Mesothelial cell of epicardium (in vitro differentiated cells): ENCODE measurements around the gene SBF2. TPM values are rescaled to one million over a fixed set of nuclear protein-coding genes. Genes with fewer than 3 reads are reported as not detected.

ENCODE experiments used
- DNase-seq, 2 experiments: peaks; one replicate each; pipeline ENCODE4 v3.0.0; 2021; ENCODE audit warnings: low spot score in 2 of 2; ENCODE audit not compliant: unreplicated experiment in 2 of 2
- H3K27ac Mint-ChIP-seq: 2 replicates; pipeline ENCODE4 v1.8.0; 2021; ENCODE audit warnings: mixed read lengths
- H3K27me3 Mint-ChIP-seq: 2 replicates; pipeline ENCODE4 v1.8.0; 2021; ENCODE audit warnings: low read depth, mixed read lengths
- H3K36me3 Mint-ChIP-seq: 2 replicates; pipeline ENCODE4 v1.8.0; 2021; ENCODE audit warnings: mixed read lengths
- H3K4me1 Mint-ChIP-seq: 2 replicates; pipeline ENCODE4 v1.8.0; 2021; ENCODE audit warnings: mixed read lengths
- H3K4me3 Mint-ChIP-seq: 2 replicates; pipeline ENCODE4 v1.8.0; 2021; ENCODE audit warnings: mild to moderate bottlenecking, moderate library complexity, mixed read lengths
- H3K9me3 Mint-ChIP-seq: 2 replicates; pipeline ENCODE4 v1.8.0; 2021; ENCODE audit warnings: mixed read lengths
- total RNA-seq: library from RNA; stranded (reverse); gene quantifications from 3 replicates; pipeline ENCODE4 v1.2.1, GENCODE V29; 2021
- TF ChIP-seq, protein P1 (sequence below): fragments of 200-600 bp; sonication (generic); IDR thresholded peaks from one replicate; pipeline ENCODE4 v1.5.0; 2021; ENCODE audit warnings: antibody characterized with exemption; ENCODE audit not compliant: unreplicated experiment

SBF2 gene
- total RNA-seq, 1 donor from 2014 or later = 58.4 TPM

DNA sequence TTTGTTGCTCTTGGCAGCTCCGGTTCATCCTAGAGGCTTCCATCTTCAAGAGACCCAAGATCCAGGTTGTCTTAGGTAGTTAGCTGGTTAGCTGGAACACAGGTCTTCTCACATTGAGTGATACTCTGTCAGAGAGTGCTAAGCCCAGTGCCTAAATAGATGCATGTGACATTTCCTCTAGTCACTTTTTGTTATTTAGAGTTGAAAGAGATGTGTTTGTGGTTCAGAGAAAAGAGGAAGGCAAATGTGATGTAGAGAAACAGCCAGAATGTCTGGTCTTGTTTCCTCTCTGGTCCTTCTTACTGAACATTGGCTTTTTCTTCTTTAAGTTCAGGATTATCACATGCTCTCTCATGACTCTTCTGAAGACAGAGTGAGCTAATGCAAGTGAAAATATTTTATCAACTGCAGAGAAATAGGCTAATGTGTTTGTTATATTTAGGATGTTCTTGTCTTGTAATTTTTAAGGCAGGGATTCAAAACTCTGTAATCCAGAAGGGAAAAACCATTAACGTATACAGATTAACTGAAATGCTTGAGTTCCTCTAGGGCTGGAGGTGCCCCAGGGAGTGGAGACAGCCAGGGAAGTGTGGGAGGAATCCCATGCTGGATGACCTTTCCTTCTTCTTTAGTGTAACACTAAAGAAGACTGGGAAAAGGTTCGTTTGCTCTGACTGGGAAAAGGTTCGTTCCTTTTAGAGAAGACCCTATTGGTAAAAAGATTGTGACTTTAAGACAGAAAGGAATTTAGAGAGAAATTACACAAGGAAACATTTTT is 554.7 kb downstream of the SBF2 start:
- DNase-seq = no peak
- H3K27ac Mint-ChIP-seq = peak overlapping the region; percentile 97
- TF ChIP-seq, protein P1, sequence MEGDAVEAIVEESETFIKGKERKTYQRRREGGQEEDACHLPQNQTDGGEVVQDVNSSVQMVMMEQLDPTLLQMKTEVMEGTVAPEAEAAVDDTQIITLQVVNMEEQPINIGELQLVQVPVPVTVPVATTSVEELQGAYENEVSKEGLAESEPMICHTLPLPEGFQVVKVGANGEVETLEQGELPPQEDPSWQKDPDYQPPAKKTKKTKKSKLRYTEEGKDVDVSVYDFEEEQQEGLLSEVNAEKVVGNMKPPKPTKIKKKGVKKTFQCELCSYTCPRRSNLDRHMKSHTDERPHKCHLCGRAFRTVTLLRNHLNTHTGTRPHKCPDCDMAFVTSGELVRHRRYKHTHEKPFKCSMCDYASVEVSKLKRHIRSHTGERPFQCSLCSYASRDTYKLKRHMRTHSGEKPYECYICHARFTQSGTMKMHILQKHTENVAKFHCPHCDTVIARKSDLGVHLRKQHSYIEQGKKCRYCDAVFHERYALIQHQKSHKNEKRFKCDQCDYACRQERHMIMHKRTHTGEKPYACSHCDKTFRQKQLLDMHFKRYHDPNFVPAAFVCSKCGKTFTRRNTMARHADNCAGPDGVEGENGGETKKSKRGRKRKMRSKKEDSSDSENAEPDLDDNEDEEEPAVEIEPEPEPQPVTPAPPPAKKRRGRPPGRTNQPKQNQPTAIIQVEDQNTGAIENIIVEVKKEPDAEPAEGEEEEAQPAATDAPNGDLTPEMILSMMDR = no peak
- H3K4me1 Mint-ChIP-seq = peaks cover 32% of the 10 kb centered on the region
- H3K27me3 Mint-ChIP-seq = no peaks in the 10 kb centered on the region
- H3K9me3 Mint-ChIP-seq = peaks cover 18% of the 10 kb centered on the region
- H3K4me3 Mint-ChIP-seq = no peak overlapping the region
- peaks cover 45% of the 10 kb centered on the region for H3K36me3 Mint-ChIP-seq

DNA sequence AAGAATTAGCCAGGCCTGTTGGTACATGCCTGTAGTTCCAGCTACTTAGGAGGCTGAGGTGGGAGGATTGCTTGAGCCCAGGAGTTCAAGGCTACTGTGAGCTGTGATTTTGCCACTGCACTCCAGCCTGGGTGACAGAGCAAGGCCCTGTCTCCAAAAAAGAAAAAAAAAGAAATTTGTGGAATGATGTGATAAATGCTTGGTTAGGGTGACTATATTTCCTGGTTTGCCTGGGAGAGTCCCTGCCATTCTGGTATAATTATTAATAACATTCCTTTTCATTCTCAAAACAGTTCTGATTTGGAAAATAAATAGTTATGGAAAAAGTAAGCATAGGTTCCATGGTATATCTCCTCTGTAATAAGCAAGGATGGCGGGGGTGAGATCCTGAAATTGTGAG is 555.3 kb downstream of the SBF2 start:
- Mint-ChIP-seq H3K27me3 (no peaks in the 10 kb centered on the region), H3K27ac (peak overlapping the region; percentile 97)

DNA sequence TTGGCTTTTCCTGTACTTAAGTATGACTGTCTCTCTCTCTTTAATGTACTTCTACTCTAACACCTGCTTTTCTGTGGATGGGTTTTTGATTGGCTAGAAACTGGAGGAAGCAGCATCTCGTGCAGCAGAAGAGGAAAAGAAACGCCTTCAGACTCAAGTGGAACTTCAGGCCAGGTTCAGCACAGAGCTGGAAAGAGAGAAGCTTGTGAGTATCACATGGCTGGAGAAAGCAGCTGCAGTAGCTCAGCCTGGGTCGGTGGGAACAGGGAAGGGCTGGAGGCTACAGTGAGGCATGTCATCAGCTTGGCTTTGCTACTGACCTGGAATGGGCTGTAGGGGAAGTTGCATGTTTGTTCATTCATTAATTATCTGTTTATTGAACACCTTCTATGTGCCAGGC is 555.9 kb downstream of the SBF2 start:
- Mint-ChIP-seq H3K27ac (peak overlapping the region; percentile 89), H3K27me3 (no peaks in the 10 kb centered on the region), H3K4me1 (peaks cover 32% of the 10 kb centered on the region), H3K36me3 (peaks cover 51% of the 10 kb centered on the region), H3K4me3 (no peak overlapping the region), H3K9me3 (peaks cover 18% of the 10 kb centered on the region)
- DNase-seq = no peak
- TF ChIP-seq, protein P1 = no peak

More for the DNA sequence above, 555.3 kb downstream of the SBF2 start:
- Mint-ChIP-seq H3K36me3 (peaks cover 50% of the 10 kb centered on the region), H3K9me3 (peaks cover 18% of the 10 kb centered on the region), H3K4me1 (peaks cover 32% of the 10 kb centered on the region), H3K4me3 (no peak overlapping the region)
- no peak for DNase-seq
- TF ChIP-seq, protein P1 = no peak

DNA sequence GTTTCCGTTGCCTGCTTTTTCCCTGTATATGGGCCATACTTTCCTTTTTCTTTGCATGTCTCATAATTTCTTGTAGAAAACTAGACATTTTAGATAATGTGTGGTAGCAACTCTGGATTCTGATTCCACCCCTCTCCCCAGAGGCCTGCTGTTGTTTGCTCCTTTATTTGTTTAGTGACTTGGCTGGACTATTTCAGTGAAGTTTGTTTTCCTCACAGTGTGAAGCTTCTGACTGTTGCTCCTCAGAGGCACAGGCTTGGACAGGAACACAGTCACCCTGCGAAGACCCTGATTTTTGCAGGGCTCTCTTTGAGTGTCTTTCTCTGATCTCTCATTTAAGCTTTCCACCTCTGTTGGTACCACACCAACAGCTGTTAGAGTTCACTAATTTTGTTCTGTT is 557.7 kb downstream of the SBF2 start:
- Mint-ChIP-seq H3K9me3 (peaks cover 18% of the 10 kb centered on the region), H3K27ac (no peak overlapping the region), H3K27me3 (no peaks in the 10 kb centered on the region), H3K36me3 (peaks cover 53% of the 10 kb centered on the region), H3K4me3 (no peak overlapping the region), H3K4me1 (peaks cover 30% of the 10 kb centered on the region)
- DNase-seq = no peak
- TF ChIP-seq, protein P1 = no peak

DNA sequence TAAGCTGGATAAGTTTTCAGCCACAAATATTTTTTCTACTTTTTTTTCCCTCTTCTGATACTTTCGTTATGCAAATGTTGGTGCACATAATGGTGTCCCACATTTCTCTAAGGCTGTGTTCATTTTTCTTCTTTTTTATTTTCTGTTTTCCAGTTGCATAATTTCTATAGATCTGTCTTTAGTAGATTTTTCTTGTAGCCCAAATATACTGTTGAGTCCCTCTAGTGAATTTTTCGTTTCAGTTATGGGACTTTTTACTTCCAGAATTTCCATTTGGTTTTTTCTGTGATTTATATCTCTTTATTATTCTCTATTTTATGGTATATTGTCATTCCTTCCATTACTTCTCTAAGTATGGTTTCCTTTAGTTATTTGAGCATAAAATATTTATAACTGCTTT is 558.1 kb downstream of the SBF2 start:
- no peak for DNase-seq
- peaks cover 28% of the 10 kb centered on the region for H3K4me1 Mint-ChIP-seq
- no peaks in the 10 kb centered on the region for H3K27me3 Mint-ChIP-seq
- H3K9me3 Mint-ChIP-seq = peaks cover 18% of the 10 kb centered on the region
- TF ChIP-seq, protein P1 = no peak
- H3K36me3 Mint-ChIP-seq = peaks cover 52% of the 10 kb centered on the region
- H3K27ac Mint-ChIP-seq = no peak overlapping the region
- no peak overlapping the region for H3K4me3 Mint-ChIP-seq
